GM12891 (cell line): ENCODE results near the gene KIF21B.
"Not testable (repeated sequence)": the region's sequence is repeated elsewhere in the genome, so short reads cannot be mapped to it uniquely, and the experiment has no call there.

Source experiments
- DNase-seq: peaks from one replicate; pipeline ENCODE4 v3.0.0; 2011; ENCODE audit warnings: low spot score; ENCODE audit not compliant: insufficient read length
- FAIRE-seq: peaks from 2 replicates; lab custom pipeline; 2011; peaks lifted over from hg19 to GRCh38; lab: Jason Lieb, UNC
- PAX5 ChIP-seq: IDR thresholded peaks from 2 replicates; pipeline ENCODE4 v1.6.1; 2011; ENCODE audit warnings: low read length, moderate library complexity, mild to moderate bottlenecking; ENCODE audit not compliant: insufficient read depth, severe bottlenecking
- POLR2A ChIP-seq: IDR thresholded peaks from 2 replicates; pipeline ENCODE4 v1.6.1; 2011; ENCODE audit warnings: low read depth, low read length, control low read depth
- POLR2AphosphoS5 ChIP-seq: IDR thresholded peaks from 2 replicates; pipeline ENCODE4 v1.6.1; 2011; ENCODE audit warnings: low read depth, low read length, control low read depth
- POU2F2 ChIP-seq: IDR thresholded peaks from 2 replicates; pipeline ENCODE4 v1.6.1; 2011; ENCODE audit warnings: low read depth, mild to moderate bottlenecking, control low read depth, low read length, moderate library complexity
- SPI1 ChIP-seq: IDR thresholded peaks from 2 replicates; pipeline ENCODE4 v1.6.1; 2011; ENCODE audit warnings: low read depth, low read length, control low read depth
- TAF1 ChIP-seq: IDR thresholded peaks from 2 replicates; pipeline ENCODE4 v1.6.1; 2011; ENCODE audit warnings: low read depth, low read length, control low read depth

KIF21B gene

GRCh38 chr1:200959411-200959921, 64.0 kb downstream of the KIF21B start:
- no peak for FAIRE-seq
- DNase-seq: no peak
- TF ChIP-seq SPI1 (no peak), POLR2AphosphoS5 (no peak), PAX5 (no peak), POU2F2 (no peak), POLR2A (no peak), TAF1 (no peak)

GRCh38 chr1:200958597-200958996, 64.9 kb downstream of the KIF21B start:
- DNase-seq (no peak), FAIRE-seq (no peak)
- no peak for TF ChIP-seq POU2F2
- TF ChIP-seq POLR2AphosphoS5: no peak
- TF ChIP-seq PAX5: no peak
- TF ChIP-seq TAF1: no peak
- no peak for TF ChIP-seq POLR2A
- no peak for TF ChIP-seq SPI1

DNA sequence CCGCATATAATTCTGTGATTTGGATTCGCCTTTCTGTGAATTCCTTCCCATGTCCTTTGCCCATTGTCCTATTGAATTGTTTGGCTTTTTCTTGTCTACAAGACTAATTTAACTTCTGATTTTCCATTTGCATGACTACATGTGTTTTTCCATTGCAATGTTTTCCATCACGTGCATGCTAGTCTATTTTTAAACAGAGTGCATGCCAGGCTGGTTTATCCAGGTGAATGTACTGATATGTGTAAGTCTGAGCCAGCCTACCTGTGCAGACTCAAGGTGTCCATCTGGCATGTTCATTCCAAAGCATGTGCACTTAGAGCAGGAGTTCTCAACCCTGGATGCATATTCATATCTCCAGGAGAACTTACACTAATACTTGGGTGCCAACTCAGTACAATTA, 69.1 kb downstream of the KIF21B start:
- TF ChIP-seq TAF1: no peak
- TF ChIP-seq PAX5: no peak
- TF ChIP-seq POLR2AphosphoS5: no peak
- no peak for TF ChIP-seq SPI1
- TF ChIP-seq POU2F2: no peak
- no peak for TF ChIP-seq POLR2A
- DNase-seq: no peak
- peak; percentile 16 for FAIRE-seq

- no peak for TF ChIP-seq PAX5
- TF ChIP-seq POU2F2: no peak
- no peak for TF ChIP-seq POLR2AphosphoS5
- TF ChIP-seq POLR2A: no peak
- no peak for TF ChIP-seq SPI1
- TF ChIP-seq TAF1: no peak
- FAIRE-seq (no peak), DNase-seq (no peak)
Observed at GRCh38 chr1:200951016-200951415, 72.5 kb downstream of the KIF21B start.

GRCh38 chr1:200949626-200950025, 73.9 kb downstream of the KIF21B start:
- DNase-seq (no peak), FAIRE-seq (no peak)
- TF ChIP-seq POLR2AphosphoS5: no peak
- no peak for TF ChIP-seq POU2F2
- TF ChIP-seq SPI1: no peak
- no peak for TF ChIP-seq PAX5
- no peak for TF ChIP-seq POLR2A
- no peak for TF ChIP-seq TAF1

DNA sequence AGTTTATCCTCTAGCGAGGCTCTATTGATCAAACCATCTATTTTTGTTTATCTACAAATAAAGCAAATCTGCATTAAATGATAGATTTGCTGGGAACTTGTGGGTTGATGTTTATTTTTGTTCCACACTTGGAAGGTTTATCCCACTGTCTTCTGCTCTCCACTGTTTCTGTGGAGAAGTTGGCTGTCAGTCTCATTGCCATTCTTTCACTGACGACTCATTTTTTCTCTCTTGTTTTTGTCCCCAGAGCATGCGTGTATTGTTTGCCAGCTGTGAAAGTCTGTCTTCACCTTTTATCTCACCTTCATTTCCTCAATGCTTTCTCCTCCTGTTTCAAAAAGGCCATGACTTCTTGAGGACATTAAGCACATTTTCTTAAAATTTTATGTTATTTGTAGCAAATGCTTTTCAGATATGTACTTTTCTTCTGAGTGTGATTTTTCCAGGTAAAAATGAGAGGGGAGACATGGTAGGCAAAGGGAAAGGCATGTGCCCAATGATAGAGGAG, 76.4 kb downstream of the KIF21B start:
- DNase-seq: no peak
- no peak for FAIRE-seq
- no peak for TF ChIP-seq TAF1
- TF ChIP-seq POLR2A: no peak
- no peak for TF ChIP-seq PAX5
- TF ChIP-seq SPI1: no peak
- no peak for TF ChIP-seq POLR2AphosphoS5

DNA sequence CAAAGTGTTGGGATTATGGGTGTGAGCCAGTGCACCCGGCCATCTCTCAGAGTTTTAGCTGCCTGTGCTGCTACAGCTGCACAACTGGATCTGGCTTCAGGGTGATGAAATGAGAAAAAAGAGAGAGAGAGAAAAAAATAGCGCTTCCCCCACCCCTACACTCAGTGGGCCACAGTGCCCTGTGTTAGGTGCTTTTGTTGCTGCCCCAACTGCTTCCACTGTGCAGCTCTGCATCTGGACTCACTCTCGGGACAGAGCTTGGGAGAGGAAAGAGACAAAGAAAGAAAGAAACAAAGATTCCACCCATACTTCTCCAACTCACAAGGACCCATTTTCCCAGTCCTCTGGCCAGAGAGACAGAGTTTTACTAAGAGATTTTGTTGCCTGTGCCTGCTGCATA, 78.4 kb downstream of the KIF21B start:
- TF ChIP-seq POLR2A (no peak), TAF1 (no peak), POU2F2 (no peak), PAX5 (no peak), POLR2AphosphoS5 (no peak), SPI1 (no peak)
- FAIRE-seq (no peak), DNase-seq (no peak)

GRCh38 chr1:200938955-200939354, 84.6 kb downstream of the KIF21B start:
- no peak for FAIRE-seq
- TF ChIP-seq PAX5 (no peak), POLR2A (no peak), SPI1 (no peak), POLR2AphosphoS5 (no peak), TAF1 (no peak), POU2F2 (no peak)

DNA sequence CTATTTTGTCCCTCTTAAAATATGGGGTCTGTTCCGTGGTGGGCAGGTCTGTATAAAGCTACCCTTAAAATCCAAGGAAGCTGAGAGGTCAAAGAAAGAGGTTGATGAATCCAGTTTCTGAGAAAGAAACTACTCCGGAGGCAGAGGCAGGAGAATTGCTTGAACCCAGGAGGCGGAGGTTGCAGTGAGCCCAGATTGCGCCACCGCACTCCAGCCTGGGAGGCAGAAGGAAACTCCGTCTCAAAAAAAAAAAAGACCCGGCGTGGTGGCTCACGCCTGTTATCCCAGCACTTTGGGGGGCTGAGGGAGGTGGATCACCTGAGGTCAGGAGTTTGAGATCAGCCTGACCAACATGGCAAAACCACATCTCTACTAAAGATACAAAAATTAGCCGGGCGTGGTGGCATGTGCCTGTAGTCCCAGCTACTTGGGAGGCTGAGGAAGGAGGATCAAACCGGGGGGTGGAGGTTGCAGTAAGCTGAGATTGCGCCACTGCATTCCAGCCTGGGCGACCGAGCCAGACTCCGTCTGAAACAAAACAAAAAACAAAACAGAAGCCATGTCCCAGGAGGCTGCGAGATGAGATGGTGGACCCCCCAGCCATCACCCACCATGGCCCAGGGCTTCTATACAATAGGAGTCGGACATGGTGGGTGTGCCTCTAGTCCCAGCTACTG, 88.1 kb downstream of the KIF21B start:
- not testable (repeated sequence) for FAIRE-seq, DNase-seq

More at GRCh38 chr1:200938955-200939354, 84.6 kb downstream of the KIF21B start:
- no peak for DNase-seq

- TF ChIP-seq SPI1 (no peak), POLR2A (no peak), PAX5 (no peak), POU2F2 (no peak), POLR2AphosphoS5 (no peak), TAF1 (no peak)
- no peak for DNase-seq
- FAIRE-seq: no peak
Observed at GRCh38 chr1:200934676-200935245, 88.8 kb downstream of the KIF21B start.

GRCh38 chr1:200931776-200932175, 91.7 kb downstream of the KIF21B start:
- no peak for FAIRE-seq
- no peak for DNase-seq
- no peak for TF ChIP-seq POU2F2

DNA sequence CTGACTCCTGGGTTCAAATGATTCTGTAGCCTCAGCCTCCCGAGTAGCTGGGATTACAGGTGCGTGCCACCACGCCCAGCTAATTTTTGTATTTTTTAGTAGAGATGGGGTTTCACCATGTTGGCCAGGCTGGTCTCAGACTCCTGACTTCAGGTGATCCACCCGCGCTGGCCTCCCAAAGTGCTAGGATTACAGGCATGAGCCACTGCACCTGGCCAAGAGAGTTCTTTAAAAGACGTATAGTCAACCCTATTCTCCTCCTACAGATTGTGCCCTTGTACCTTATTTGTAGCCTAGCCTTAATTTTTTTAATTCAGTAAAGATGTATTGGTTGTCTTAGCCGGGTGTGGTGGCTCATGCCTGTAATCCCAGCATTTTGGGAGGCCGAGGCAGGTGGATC, 93.2 kb downstream of the KIF21B start:
- FAIRE-seq, DNase-seq: not testable (repeated sequence)
